AG04450 (cell line): Measurements from ENCODE around the gene STYX. TPM values are rescaled to one million over a fixed set of nuclear protein-coding genes. Genes with fewer than 3 reads are reported as not detected.

Source experiments
- CTCF ChIA-PET: fragments of 300-600, 350-600 bp; formaldehyde crosslinking; extraction: SDS; loops from one replicate; lab custom pipeline; 2022; ENCODE audit warnings: antibody characterized with exemption, inconsistent platforms; lab: Charles Lee
- POLR2A ChIA-PET: fragments of 350-600 bp; formaldehyde crosslinking; extraction: SDS; loops from one replicate; lab custom pipeline; 2021; ENCODE audit warnings: antibody characterized with exemption, inconsistent platforms; lab: Yijun Ruan, JAX
- DNase-seq: peaks from one replicate; pipeline ENCODE4 v3.0.0-alpha.2; 2011; ENCODE audit warnings: low read depth, low spot score
- H3K27ac ChIP-seq: one replicate; pipeline ENCODE4 v1.5.1; 2012; ENCODE audit warnings: low read depth, low read length, control low read depth
- H3K27me3 ChIP-seq: one replicate; pipeline ENCODE4 v1.6.0; 2012; ENCODE audit warnings: low read length; ENCODE audit not compliant: control insufficient read depth, insufficient read depth
- H3K4me3 ChIP-seq: 2 replicates; pipeline ENCODE4 v1.5.1; 2011; ENCODE audit warnings: mild to moderate bottlenecking, low read depth, low read length, control low read depth
- H3K9me3 ChIP-seq: 2 replicates; pipeline ENCODE4 v1.5.1; 2012; ENCODE audit warnings: low read length; ENCODE audit not compliant: control insufficient read depth, insufficient read depth
- CTCF ChIP-seq: IDR thresholded peaks from 2 replicates; pipeline ENCODE4 v1.5.1; 2011; ENCODE audit warnings: low read depth, low read length, control low read depth, inconsistent platforms
- polyA plus RNA-seq: library from polyadenylated mRNA; depleted of rRNA; stranded (reverse); fragments of >200 nt; gene quantifications from 2 replicates; pipeline ENCODE4 v1.2.3, GENCODE V29; 2011

STYX gene
- polyA plus RNA-seq, 1 experiment, result 13.1 TPM

DNA sequence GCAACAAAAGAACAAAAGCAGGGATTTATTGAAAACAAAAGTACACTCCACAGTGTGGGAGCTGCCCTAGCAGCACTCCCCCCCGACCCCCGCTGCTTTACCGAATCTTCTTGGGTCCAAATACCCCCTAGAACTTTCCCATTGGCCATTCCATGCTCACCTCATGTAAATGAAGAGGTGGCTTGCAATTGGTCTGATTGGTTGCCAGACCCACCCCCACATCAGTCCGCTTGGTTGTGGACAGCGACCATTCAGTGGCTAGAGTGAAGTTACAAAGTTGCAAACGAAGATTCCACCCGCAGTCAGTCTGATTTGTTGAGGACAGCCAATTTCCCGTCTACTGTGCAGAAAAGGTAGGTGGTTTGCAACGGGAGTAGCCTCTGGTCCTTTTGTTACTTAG, 3.9 kb downstream of the STYX start:
- no peak overlapping the region for H3K27ac ChIP-seq
- H3K4me3 ChIP-seq, result no peak overlapping the region
- DNase-seq, result no peak
- POLR2A ChIA-PET, result no interaction called here
- no peak for TF ChIP-seq CTCF
- H3K27me3 ChIP-seq, result no peaks in the 10 kb centered on the region
- H3K9me3 ChIP-seq, result peaks cover 5% of the 10 kb centered on the region; the same call in 1 of the 2 replicates
- CTCF ChIA-PET, result no interaction called here

GRCh38 chr14:52735921-52736489, 6.0 kb downstream of the STYX start:
- H3K9me3 ChIP-seq, result no peaks in the 10 kb centered on the region; the same call in 1 of the 2 replicates
- CTCF ChIA-PET, result no interaction called here
- H3K27ac ChIP-seq, result no peak overlapping the region
- H3K4me3 ChIP-seq, result no peak overlapping the region
- TF ChIP-seq CTCF, result no peak
- no peak for DNase-seq
- POLR2A ChIA-PET, result no interaction called here
- H3K27me3 ChIP-seq, result no peaks in the 10 kb centered on the region

DNA sequence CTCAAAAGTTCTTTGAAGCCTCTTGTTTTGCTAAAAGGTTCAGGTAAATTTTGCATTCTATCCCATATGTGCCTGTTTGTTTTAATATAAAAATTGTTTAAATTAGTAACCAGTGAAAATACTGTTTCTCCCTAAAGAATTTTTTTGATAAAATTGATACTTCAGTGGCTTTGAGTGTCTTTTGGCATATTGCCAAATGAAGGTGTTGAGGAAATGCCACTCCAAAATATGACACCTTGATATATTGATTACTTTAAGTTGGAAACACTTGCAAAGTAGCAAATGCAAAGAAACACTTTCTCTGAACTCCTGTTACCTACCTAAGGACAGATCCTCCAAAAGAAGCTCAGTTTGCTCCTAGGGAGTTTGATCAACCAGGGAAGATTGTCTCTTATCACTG, 8.4 kb downstream of the STYX start:
- Histone ChIP-seq H3K27ac (no peak overlapping the region), H3K27me3 (no peaks in the 10 kb centered on the region), H3K4me3 (no peak overlapping the region), H3K9me3 (no peaks in the 10 kb centered on the region; the same call in 1 of the 2 replicates)
- CTCF ChIA-PET, result no interaction called here
- TF ChIP-seq CTCF, result no peak
- no peak for DNase-seq
- POLR2A ChIA-PET, result no interaction called here

DNA sequence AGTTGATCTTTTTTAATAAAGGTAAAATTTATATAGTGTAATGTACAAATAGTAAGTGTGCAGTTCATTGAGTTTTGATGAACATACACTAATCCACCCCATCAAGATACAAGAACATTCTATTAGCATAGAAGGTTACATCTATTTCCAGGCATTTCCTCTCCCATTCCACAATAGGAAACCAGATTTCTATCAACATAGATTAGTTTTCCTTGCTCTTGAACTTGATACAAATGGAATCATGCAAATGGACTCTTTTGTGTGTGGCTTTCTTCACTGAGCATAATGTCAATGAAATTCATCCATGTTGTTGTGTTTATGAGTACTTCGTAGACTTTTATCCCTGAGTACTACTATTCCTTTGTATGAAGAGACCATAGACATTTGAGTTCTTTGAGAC, 10.8 kb downstream of the STYX start:
- Histone ChIP-seq H3K27ac (no peak overlapping the region), H3K9me3 (no peaks in the 10 kb centered on the region), H3K4me3 (no peak overlapping the region), H3K27me3 (no peaks in the 10 kb centered on the region)
- no peak for TF ChIP-seq CTCF
- ChIA-PET CTCF (no interaction called here), POLR2A (no interaction called here)
- DNase-seq, result no peak

DNA sequence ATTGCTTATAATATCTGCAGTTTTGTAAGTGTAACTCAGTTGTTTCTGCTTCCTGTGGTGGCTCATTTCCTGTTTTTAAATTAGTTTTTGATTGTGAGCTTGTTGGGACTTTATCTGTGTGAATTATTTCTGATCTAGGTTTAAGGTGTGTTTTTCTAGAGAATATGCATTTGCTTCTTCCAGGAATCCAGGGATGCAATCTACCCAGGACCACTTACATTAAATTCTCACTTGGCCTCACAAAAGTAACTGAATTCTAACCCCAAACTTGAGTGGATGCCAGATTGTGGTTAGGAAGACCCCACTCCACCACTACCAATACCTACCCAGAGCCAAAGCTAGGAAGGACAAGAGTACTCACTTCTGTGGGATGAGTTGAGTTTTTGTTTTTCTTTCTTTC, 11.9 kb downstream of the STYX start:
- no peaks in the 10 kb centered on the region for H3K27me3 ChIP-seq
- CTCF ChIA-PET, result interaction anchor here (1.1 kb wide), 1 partner anchor 19 kb away, joined by 6 read pairs; no protein-coding TSS in a partner anchor
- H3K4me3 ChIP-seq, result no peak overlapping the region
- TF ChIP-seq CTCF, result no peak
- no peak overlapping the region for H3K27ac ChIP-seq
- POLR2A ChIA-PET, result interaction anchor here (0.7 kb wide), 1 partner anchor 15 kb away, joined by 5 read pairs; no protein-coding TSS in a partner anchor
- no peaks in the 10 kb centered on the region for H3K9me3 ChIP-seq
- no peak for DNase-seq
